ENCODE data around the gene IFFO2. TPM values are rescaled to one million over a fixed set of nuclear protein-coding genes. Genes with fewer than 3 reads are reported as not detected.

IFFO2 gene
- polyA plus RNA-seq, 1 of the 3 experiments (the other 2 are of a cell fraction): 10.5 TPM

- no peaks in the 10 kb centered on the region for H3K9me3 ChIP-seq
- H3K27me3 ChIP-seq (ENCODE audit: insufficient read depth): peaks cover 6% of the 10 kb centered on the region; the same call in 1 of the 2 replicates
- H3F3A ChIP-seq (replicated peaks; ENCODE audit: insufficient read depth): no peaks in the 10 kb centered on the region
- H4K20me1 ChIP-seq (ENCODE audit: insufficient read depth): no peaks in the 10 kb centered on the region
- no peak overlapping the region for H3K27ac ChIP-seq (ENCODE audit: low read depth in 2 of 2, low read length in 1 of 2)
- no peak for TF ChIP-seq NRF1 (IDR thresholded peaks at IDR 0.05; ENCODE audit: low read depth, low read length)
- no peak for TF ChIP-seq TEAD4 (IDR thresholded peaks at IDR 0.05; ENCODE audit: borderline replicate concordance, insufficient read depth)
- no peak for TF ChIP-seq YY1 (IDR thresholded peaks at IDR 0.05; ENCODE audit: low read depth)
- no peak for TF ChIP-seq SIN3A (IDR thresholded peaks at IDR 0.05; ENCODE audit: borderline replicate concordance, low read depth, low read length)
- TF ChIP-seq FOSL2 (IDR thresholded peaks at IDR 0.05; ENCODE audit: borderline replicate concordance, low read depth): no peak
- TF ChIP-seq MEF2A (IDR thresholded peaks at IDR 0.05; ENCODE audit: borderline replicate concordance, low read depth): no peak
- no peak for TF ChIP-seq RXRA (IDR thresholded peaks at IDR 0.05; ENCODE audit: borderline replicate concordance, low read depth)
- WGBS (ENCODE audit: low lambda C conversion rate): 50% methylated on average over 8 of the region's 9 CpGs
- H3K9me2 ChIP-seq: no peaks in the 10 kb centered on the region
- no peak overlapping the region for H3K4me2 ChIP-seq
- no peaks in the 10 kb centered on the region for H3K4me1 ChIP-seq (ENCODE audit: control insufficient read depth in 1 of 2, insufficient read depth in 2 of 2, low read depth in 1 of 2, low read length in 1 of 2)
- ChIA-PET POLR2A (no interaction called here), CTCF (interaction anchor here (1.8 to 25.9 kb wide), 3 partner anchors 13 to 263 kb away, joined by 5 to 350 read pairs (median 30); no protein-coding TSS in a partner anchor)
- no peak overlapping the region for H2AFZ ChIP-seq (ENCODE audit: low read depth)
- H3K4me3 ChIP-seq (ENCODE audit: low read depth in 2 of 2, low read length in 1 of 2): no peak overlapping the region
- H3K79me2 ChIP-seq (ENCODE audit: insufficient read depth): no peaks in the 10 kb centered on the region
- no peak overlapping the region for H3K9ac ChIP-seq
- no peak for DNase-seq
- no peaks in the 10 kb centered on the region for H3K36me3 ChIP-seq (replicated peaks in 1 of 2; ENCODE audit: control insufficient read depth in 1 of 2, insufficient read depth in 2 of 2, low read length in 1 of 2)
Observed at GRCh38 chr1:18861082-18861481, 95.4 kb downstream of the IFFO2 start.

GRCh38 chr1:18859560-18859959 lies 96.9 kb downstream of the IFFO2 start, which contains the start of gene TAS1R2:
TAS1R2 (minus strand) TSS chr1:18859660; CDS start chr1:18859660, 0 bp downstream.
- H3K79me2 ChIP-seq (ENCODE audit: insufficient read depth): no peaks in the 10 kb centered on the region
- WGBS (ENCODE audit: low lambda C conversion rate): 14% methylated on average over 2 of the region's 4 CpGs
- H4K20me1 ChIP-seq (ENCODE audit: insufficient read depth): no peaks in the 10 kb centered on the region
- CTCF ChIA-PET: interaction anchor here (6.4 kb wide), 1 partner anchor 15 kb away, joined by 30 read pairs; no protein-coding TSS in a partner anchor
- H3K4me1 ChIP-seq (ENCODE audit: control insufficient read depth in 1 of 2, insufficient read depth in 2 of 2, low read depth in 1 of 2, low read length in 1 of 2): no peaks in the 10 kb centered on the region
- H3K27me3 ChIP-seq (ENCODE audit: insufficient read depth): peaks cover 6% of the 10 kb centered on the region; the same call in 1 of the 2 replicates
- H3K27ac ChIP-seq (ENCODE audit: low read depth in 2 of 2, low read length in 1 of 2): no peak within 1 kb of the TSS
- no peak within 1 kb of the TSS for H3K4me3 ChIP-seq (ENCODE audit: low read depth in 2 of 2, low read length in 1 of 2)
- no peak for DNase-seq
- TF ChIP-seq ELF1 (IDR thresholded peaks at IDR 0.05) (no peak), NFIC (IDR thresholded peaks at IDR 0.05; ENCODE audit: borderline replicate concordance) (no peak), MEF2A (IDR thresholded peaks at IDR 0.05; ENCODE audit: borderline replicate concordance, low read depth) (no peak), GATA2 (CRISPR knock-in tag; IDR thresholded peaks at IDR 0.05) (no peak), PBX3 (IDR thresholded peaks at IDR 0.05) (no peak), EZH2phosphoT487 (IDR thresholded peaks at IDR 0.05; ENCODE audit: borderline replicate concordance, low read depth) (no peak), FOSL2 (IDR thresholded peaks at IDR 0.05; ENCODE audit: borderline replicate concordance, low read depth) (no peak), NRF1 (IDR thresholded peaks at IDR 0.05; ENCODE audit: low read depth, low read length) (no peak), SMC3 (IDR thresholded peaks at IDR 0.05; ENCODE audit: low read depth, low read length) (no peak), GABPA (IDR thresholded peaks at IDR 0.05; ENCODE audit: low read depth) (no peak), RFX5 (IDR thresholded peaks at IDR 0.05; ENCODE audit: low read length) (no peak), TAF1 (IDR thresholded peaks at IDR 0.05; ENCODE audit: borderline replicate concordance, low read depth, low read length) (no peak), REST (IDR thresholded peaks at IDR 0.05; ENCODE audit: low read depth, low read length) (no peak)
- H3K4me2 ChIP-seq: no peak within 1 kb of the TSS
- H3K9me3 ChIP-seq: no peaks in the 10 kb centered on the region
- H3K9me2 ChIP-seq: no peaks in the 10 kb centered on the region
- POLR2A ChIA-PET: no interaction called here
- H2AFZ ChIP-seq (ENCODE audit: low read depth): no peak within 1 kb of the TSS
- H3K9ac ChIP-seq: no peak within 1 kb of the TSS
- no peaks in the 10 kb centered on the region for H3F3A ChIP-seq (replicated peaks; ENCODE audit: insufficient read depth)
- no peaks in the 10 kb centered on the region for H3K36me3 ChIP-seq (replicated peaks in 1 of 2; ENCODE audit: control insufficient read depth in 1 of 2, insufficient read depth in 2 of 2, low read length in 1 of 2)

Measured in SK-N-SH (cell line).